T-cell (primary cell): Measurements from ENCODE around the gene NIPAL1. TPM values are rescaled to one million over a fixed set of nuclear protein-coding genes. Genes with fewer than 3 reads are reported as not detected.

Experiments
- ATAC-seq, 4 experiments: fragments of 200-7000 bp in 3 of 4; fragments of 150-1000 bp in 1 of 4; cut with Tn5 transposase; replicated peaks in 1 of 4; 1 replicate in 3 of 4; 2 replicates in 1 of 4; pipeline ENCODE4 v1.10.0; 2021; ENCODE audit warnings: moderate library complexity in 3 of 4, mild to moderate bottlenecking in 2 of 4, moderate number of reproducible peaks in 1 of 4
- CTCF ChIA-PET, 2 donors: fragments of 300-600 bp; sonication (Branson Sonifier 250); formaldehyde crosslinking; loops; one replicate each; lab custom pipeline; 2022; ENCODE audit warnings: antibody characterized with exemption in 2 of 2; lab: Charles Lee
- POLR2A ChIA-PET, 2 donors: fragments of 300-600 bp; sonication (Branson Sonifier 250); formaldehyde crosslinking; loops; one replicate each; lab custom pipeline; 2022; ENCODE audit warnings: antibody characterized with exemption in 2 of 2; lab: Charles Lee
- DNase-seq, 35 experiments: peaks; one replicate each; pipeline versions ENCODE4 v3.0.0 to v3.0.0-alpha.2; 2013 to 2023
- H3K27ac ChIP-seq: one replicate; pipeline ENCODE4 v1.5.1; 2013; ENCODE audit warnings: low read length
- H3K27me3 ChIP-seq, 2 experiments: replicated peaks in 1 of 2; 1 replicate in 1 of 2; 2 replicates in 1 of 2; pipeline versions ENCODE4 v1.6.1 to v1.7.0; 2013; ENCODE audit warnings: low read length in 1 of 2, mixed read lengths in 1 of 2; ENCODE audit not compliant: control insufficient read depth in 2 of 2, insufficient read depth in 2 of 2; ENCODE audit errors: extremely low read depth in 1 of 2
- H3K36me3 ChIP-seq, 2 donors: 1 replicate in 1 of 2; 2 replicates in 1 of 2; pipeline versions ENCODE4 v1.6.1 to v1.7.0; 2013; ENCODE audit warnings: low read length in 1 of 2; ENCODE audit not compliant: control insufficient read depth in 2 of 2, insufficient read depth in 1 of 2; ENCODE audit errors: extremely low read depth in 1 of 2
- H3K4me1 ChIP-seq, 2 experiments: 1 replicate in 1 of 2; 2 replicates in 1 of 2; pipeline versions ENCODE4 v1.6.1 to v1.7.0; 2013; ENCODE audit warnings: low read length in 2 of 2, mixed read lengths in 1 of 2; ENCODE audit not compliant: insufficient read depth in 2 of 2, control insufficient read depth in 1 of 2; ENCODE audit errors: extremely low read depth in 1 of 2
- H3K4me3 ChIP-seq, 2 donors: 1 replicate in 1 of 2; 2 replicates in 1 of 2; pipeline versions ENCODE4 v1.5.1 to v1.7.0; 2013; ENCODE audit warnings: mild to moderate bottlenecking in 2 of 2, low read length in 1 of 2, moderate library complexity in 1 of 2; ENCODE audit not compliant: control insufficient read depth in 1 of 2; ENCODE audit errors: extremely low read depth in 1 of 2
- H3K9me3 ChIP-seq: 2 replicates; pipeline ENCODE4 v1.7.0; 2013
- H3K27ac Mint-ChIP-seq, 2 donors: one replicate each; pipeline ENCODE4 v1.8.0; 2020 to 2021; ENCODE audit warnings: mild to moderate bottlenecking in 2 of 2, mixed read lengths in 2 of 2
- H3K27me3 Mint-ChIP-seq, 2 donors: one replicate each; pipeline ENCODE4 v1.8.0; 2021 to 2022; ENCODE audit warnings: mixed read lengths in 2 of 2
- H3K36me3 Mint-ChIP-seq: one replicate; pipeline ENCODE4 v1.8.0; 2021; ENCODE audit warnings: mixed read lengths
- H3K4me1 Mint-ChIP-seq, 3 donors: one replicate each; pipeline ENCODE4 v1.8.0; 2020 to 2022; ENCODE audit warnings: mixed read lengths in 3 of 3, mild to moderate bottlenecking in 1 of 3
- H3K4me3 Mint-ChIP-seq, 3 donors: one replicate each; pipeline ENCODE4 v1.8.0; 2020 to 2022; ENCODE audit warnings: mild to moderate bottlenecking in 3 of 3, mixed read lengths in 3 of 3, moderate library complexity in 3 of 3
- H3K9me3 Mint-ChIP-seq, 3 donors: one replicate each; pipeline ENCODE4 v1.8.0; 2020 to 2022; ENCODE audit warnings: mixed read lengths in 3 of 3
- WGBS: methylation state at CpG from one replicate; pipeline ENCODE4 v1.1.5; 2013; ENCODE audit warnings: missing lambda C conversion rate; ENCODE audit not compliant: insufficient coverage; 5-methylcytosine and 5-hydroxymethylcytosine counted together
- total RNA-seq, 35 experiments: library from RNA in 6 of 35; stranded (reverse) in 6 of 35; fragments of 120-200 nt in 1 of 35; gene quantifications; one replicate each; pipeline versions ENCODE4 v1.2.1 to v1.2.4 and lab custom pipeline; 2013 to 2026

The NIPAL1 gene
- total RNA-seq, 5 donors from 2014 or later (not counting 1 experiment from before 2014, with no cell fraction given), result 0.77 to 2.9 (median 0.80) TPM

DNA sequence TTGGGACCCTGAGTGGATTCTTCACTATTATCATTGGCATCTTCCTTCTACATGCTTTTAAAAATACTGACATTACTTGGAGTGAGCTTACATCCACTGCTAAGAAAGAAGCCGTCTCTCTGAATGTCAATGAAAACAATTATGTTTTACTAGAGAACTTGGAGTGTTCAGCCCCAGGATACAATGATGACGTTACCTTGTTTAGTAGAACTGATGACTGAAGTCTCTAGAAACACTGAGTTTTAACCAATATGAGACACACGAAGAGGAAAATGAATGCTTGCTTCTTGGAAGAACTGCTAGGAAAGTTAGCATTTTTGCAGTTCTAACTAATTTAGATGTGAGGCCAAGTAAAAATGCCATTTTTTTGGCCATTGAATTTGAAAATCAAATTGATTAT lies 19.4 kb downstream of the NIPAL1 start:
- Histone ChIP-seq H3K9me3 (no peaks in the 10 kb centered on the region), H3K4me3 (no peak overlapping the region), H3K36me3 (no peaks in the 10 kb centered on the region), H3K4me1 (peaks cover 0 to 4% of the 10 kb centered on the region in 2 experiments), H3K27me3 (no peaks in the 10 kb centered on the region), H3K27ac (no peak overlapping the region)
- DNase-seq (no peak), ATAC-seq (no peak)
- peaks cover 0 to 2% of the 10 kb centered on the region in 2 donors for H3K27me3 Mint-ChIP-seq
- 77% methylated on average over 2 of the region's 3 CpGs for WGBS
- H3K4me1 Mint-ChIP-seq, result peaks cover 6 to 20% (median 12%) of the 10 kb centered on the region in 3 donors
- H3K27ac Mint-ChIP-seq, result no peak overlapping the region
- POLR2A ChIA-PET, result no interaction called here
- CTCF ChIA-PET, result interaction anchor here (0.6 to 5.0 kb wide), 7 partner anchors 9 to 185 kb away, joined by 3 to 43 read pairs (median 3); no protein-coding TSS in a partner anchor
- no peaks in the 10 kb centered on the region for H3K9me3 Mint-ChIP-seq
- H3K36me3 Mint-ChIP-seq, result no peaks in the 10 kb centered on the region
- no peak overlapping the region for H3K4me3 Mint-ChIP-seq

- H3K4me3 Mint-ChIP-seq, result no peak overlapping the region
- WGBS, result no CpG with 5 or more reads among the region's 2 CpGs
- Histone ChIP-seq H3K27ac (no peak overlapping the region), H3K27me3 (no peaks in the 10 kb centered on the region), H3K4me3 (no peak overlapping the region), H3K4me1 (peaks cover 0 to 4% of the 10 kb centered on the region in 2 experiments), H3K9me3 (no peaks in the 10 kb centered on the region), H3K36me3 (no peaks in the 10 kb centered on the region)
- no peaks in the 10 kb centered on the region for H3K9me3 Mint-ChIP-seq
- no peak overlapping the region for H3K27ac Mint-ChIP-seq
- DNase-seq, result no peak
- CTCF ChIA-PET, result interaction anchor here in 1 of 2 donors (0.6 to 1.2 kb wide), 2 partner anchors 8 to 387 kb away, joined by 3 read pairs; no protein-coding TSS in a partner anchor
- POLR2A ChIA-PET, result interaction anchor here in 1 of 2 donors (0.6 kb wide), 1 partner anchor 450 kb away, joined by 3 read pairs; no protein-coding TSS in a partner anchor
- peaks cover 0 to 8% of the 10 kb centered on the region in 2 donors for H3K27me3 Mint-ChIP-seq
- no peaks in the 10 kb centered on the region for H3K36me3 Mint-ChIP-seq
- peaks cover 8 to 24% (median 12%) of the 10 kb centered on the region in 3 donors for H3K4me1 Mint-ChIP-seq
- ATAC-seq, result no peak
These were observed 20.5 kb downstream of the NIPAL1 start for GRCh38 chr4:48037117-48037462.

DNA sequence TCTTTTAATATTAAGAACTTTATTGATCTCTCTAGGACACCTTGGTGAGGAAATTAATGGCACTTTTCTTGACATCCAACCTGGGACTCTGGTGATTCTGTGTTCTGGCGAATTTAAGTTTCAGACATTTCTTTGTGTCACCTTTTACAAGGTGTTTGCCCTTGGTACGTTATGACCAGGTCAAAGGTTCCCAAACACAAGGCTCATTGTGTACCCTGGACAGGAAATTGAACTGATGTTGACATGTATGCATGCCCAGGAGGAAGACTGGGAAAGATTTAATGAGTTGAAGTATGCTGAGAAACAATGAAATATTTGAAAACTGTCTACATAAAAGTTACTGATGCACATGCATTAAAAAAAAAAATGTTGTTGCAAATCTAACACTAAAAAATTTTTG lies 22.1 kb downstream of the NIPAL1 start:
- no peak overlapping the region for H3K4me3 Mint-ChIP-seq
- H3K4me1 Mint-ChIP-seq, result peaks cover 19 to 37% (median 23%) of the 10 kb centered on the region in 3 donors
- H3K9me3 Mint-ChIP-seq, result no peaks in the 10 kb centered on the region

GRCh38 chr4:48039561-48039960 lies 23.0 kb downstream of the NIPAL1 start:
- H3K9me3 ChIP-seq, result no peaks in the 10 kb centered on the region
- Mint-ChIP-seq H3K27me3 (peaks cover 0 to 8% of the 10 kb centered on the region in 2 donors), H3K36me3 (no peaks in the 10 kb centered on the region), H3K4me3 (no peak overlapping the region), H3K4me1 (peaks cover 24 to 43% (median 26%) of the 10 kb centered on the region in 3 donors), H3K9me3 (no peaks in the 10 kb centered on the region), H3K27ac (no peak overlapping the region)
- no peaks in the 10 kb centered on the region for H3K36me3 ChIP-seq
- H3K27me3 ChIP-seq, result no peaks in the 10 kb centered on the region
- no peak overlapping the region for H3K4me3 ChIP-seq
- POLR2A ChIA-PET, result no interaction called here
- no peak for DNase-seq
- H3K4me1 ChIP-seq, result peaks cover 2 to 3% of the 10 kb centered on the region in 2 experiments
- no peak overlapping the region for H3K27ac ChIP-seq
- no peak for ATAC-seq
- CTCF ChIA-PET, result no interaction called here

More for the DNA sequence above, 22.1 kb downstream of the NIPAL1 start:
- DNase-seq, result no peak
- H3K4me1 ChIP-seq, result peaks cover 0 to 4% of the 10 kb centered on the region in 2 experiments
- 100% methylated on average over 1 of the region's 2 CpGs for WGBS
- no peak overlapping the region for H3K27ac ChIP-seq
- no peaks in the 10 kb centered on the region for H3K36me3 Mint-ChIP-seq
- peaks cover 0 to 8% of the 10 kb centered on the region in 2 donors for H3K27me3 Mint-ChIP-seq
- no peaks in the 10 kb centered on the region for H3K9me3 ChIP-seq
- H3K36me3 ChIP-seq, result no peaks in the 10 kb centered on the region
- H3K27me3 ChIP-seq, result no peaks in the 10 kb centered on the region
- no peak overlapping the region for H3K4me3 ChIP-seq
- H3K27ac Mint-ChIP-seq, result no peak overlapping the region
- CTCF ChIA-PET, result no interaction called here
- POLR2A ChIA-PET, result no interaction called here
- ATAC-seq, result no peak

GRCh38 chr4:48041535-48042137 lies 25.1 kb downstream of the NIPAL1 start:
- ATAC-seq, result no peak
- peaks cover 9 to 15% of the 10 kb centered on the region in 2 experiments for H3K4me1 ChIP-seq
- DNase-seq, result no peak
- ChIA-PET POLR2A (no interaction called here), CTCF (interaction anchor here (0.9 to 6.5 kb wide), 3 partner anchors 9 kb away, joined by 3 to 46 read pairs (median 4); no protein-coding TSS in a partner anchor)
- H3K4me3 ChIP-seq, result no peak overlapping the region
- H3K4me1 Mint-ChIP-seq, result peaks cover 35 to 49% (median 35%) of the 10 kb centered on the region in 3 donors
- H3K9me3 Mint-ChIP-seq, result no peaks in the 10 kb centered on the region
- H3K36me3 Mint-ChIP-seq, result no peaks in the 10 kb centered on the region
- no peak overlapping the region for H3K27ac Mint-ChIP-seq
- no CpG with 5 or more reads among the region's 4 CpGs for whole genome bisulfite sequencing
- peaks cover 0 to 3% of the 10 kb centered on the region in 2 experiments for H3K27me3 ChIP-seq
- H3K27ac ChIP-seq, result no peak overlapping the region
- peaks cover 3 to 10% of the 10 kb centered on the region in 2 donors for H3K27me3 Mint-ChIP-seq
- H3K9me3 ChIP-seq, result no peaks in the 10 kb centered on the region
- no peaks in the 10 kb centered on the region for H3K36me3 ChIP-seq
- H3K4me3 Mint-ChIP-seq, result no peak overlapping the region

DNA sequence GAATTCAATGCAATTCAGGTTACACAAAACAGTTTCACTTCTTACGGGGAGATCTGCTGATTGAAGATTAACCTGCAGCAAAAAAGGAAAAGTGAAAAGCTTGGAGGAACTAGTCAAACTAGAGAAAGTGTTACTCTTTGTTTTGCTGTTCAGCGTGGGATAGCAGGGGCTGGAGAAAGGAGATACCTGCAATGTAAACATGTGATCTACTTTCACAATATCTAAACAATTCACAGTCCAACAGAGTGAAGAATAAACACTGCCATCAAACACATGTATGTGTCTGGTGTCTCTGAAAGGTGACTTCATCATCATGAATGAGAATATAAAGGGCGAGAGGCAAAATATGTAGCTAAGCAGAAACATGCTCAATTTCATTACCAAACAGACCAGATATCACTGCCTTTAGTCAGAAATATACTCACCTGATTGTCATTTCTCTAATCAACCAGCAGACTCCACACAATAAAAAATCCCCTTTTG lies 26.4 kb downstream of the NIPAL1 start:
- peaks cover 22 to 29% of the 10 kb centered on the region in 2 experiments for H3K4me1 ChIP-seq
- Mint-ChIP-seq H3K9me3 (no peaks in the 10 kb centered on the region), H3K4me3 (no peak overlapping the region), H3K27me3 (peaks cover 3 to 13% of the 10 kb centered on the region in 2 donors), H3K4me1 (peaks cover 42 to 60% (median 47%) of the 10 kb centered on the region in 3 donors), H3K36me3 (no peaks in the 10 kb centered on the region), H3K27ac (no peak overlapping the region)
- H3K4me3 ChIP-seq, result no peak overlapping the region
- H3K27me3 ChIP-seq, result peaks cover 0 to 9% of the 10 kb centered on the region in 2 experiments
- no peak for ATAC-seq
- ChIA-PET POLR2A (no interaction called here), CTCF (interaction anchor here (0.5 to 6.5 kb wide), 5 partner anchors 9 to 1042 kb away, joined by 3 to 46 read pairs (median 3); no protein-coding TSS in a partner anchor)
- H3K9me3 ChIP-seq, result no peaks in the 10 kb centered on the region
- WGBS, result no CpG with 5 or more reads among the region's 3 CpGs
- no peak for DNase-seq
- no peaks in the 10 kb centered on the region for H3K36me3 ChIP-seq
- H3K27ac ChIP-seq, result no peak overlapping the region
